ENCODE measurements around the gene ATL3. TPM values are rescaled to one million over a fixed set of nuclear protein-coding genes. Genes with fewer than 3 reads are reported as not detected.

ATL3 gene
- total and polyA plus RNA-seq, 2 of the 13 experiments (the other 11 are each of a cell fraction or from before 2014, with no cell fraction given), result not detected

DNA sequence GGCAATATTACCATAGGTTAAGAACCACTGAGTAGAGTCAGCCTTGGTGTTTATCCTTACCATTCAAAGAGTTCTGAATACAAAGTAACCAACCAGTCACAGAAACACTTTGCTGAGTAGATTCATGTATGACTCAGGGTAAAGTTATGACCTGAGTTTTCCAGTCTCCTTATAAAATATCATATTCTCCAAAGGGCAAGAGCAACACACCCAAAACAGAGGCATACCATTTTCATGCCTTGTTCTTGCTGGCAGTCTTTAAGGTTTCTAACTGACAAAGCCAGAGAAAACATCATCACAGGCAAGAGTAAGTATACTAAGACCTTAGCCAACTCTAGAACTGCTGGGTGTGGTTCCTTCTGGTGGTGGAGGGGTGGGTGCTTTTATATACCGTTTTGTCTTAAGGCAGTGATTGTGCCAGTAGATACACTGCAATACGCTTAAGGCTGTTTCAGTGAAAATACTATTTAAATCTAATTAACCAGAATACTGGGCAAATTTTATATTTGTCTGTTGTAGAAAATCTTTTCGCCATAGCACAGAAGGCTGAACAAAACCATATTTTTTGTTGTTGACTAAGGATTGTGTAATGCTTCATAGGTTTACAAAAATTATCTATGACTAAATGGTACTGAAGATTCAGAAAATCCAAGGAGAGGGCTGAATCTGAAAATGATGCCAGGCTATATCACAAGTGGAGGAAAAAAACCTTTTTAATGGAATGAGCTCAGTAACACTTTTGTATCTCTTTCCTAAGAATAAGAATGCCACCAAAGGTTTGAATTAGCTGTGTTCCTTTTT lies 3.0 kb downstream of the ATL3 start:
- peaks cover 12% of the 10 kb centered on the region for H3K4me1 ChIP-seq (ENCODE audit: insufficient read depth, low read length)
- no TSS peak for BruUV-seq (replicated peaks)
- TF ChIP-seq ZNF337 (CRISPR knock-in tag; IDR thresholded peaks at IDR 0.05; ENCODE audit: borderline replicate concordance, low read depth) (no peak), ZNF564 (CRISPR knock-in tag; IDR thresholded peaks at IDR 0.05) (no peak), ZNF501 (CRISPR knock-in tag; IDR thresholded peaks at IDR 0.05) (no peak), CBFB (CRISPR knock-in tag; IDR thresholded peaks at IDR 0.05) (no peak), PCBP2 (optimal IDR thresholded peaks at IDR 0.05; ENCODE audit: low read depth, low read length, poor library complexity, severe bottlenecking) (no peak), NFE2 (CRISPR knock-in tag; IDR thresholded peaks at IDR 0.05) (no peak), NFE2L2 (IDR thresholded peaks at IDR 0.05; ENCODE audit: low read length) (no peak), ZNF792 (CRISPR knock-in tag; IDR thresholded peaks at IDR 0.05) (no peak), POGZ (CRISPR knock-in tag; IDR thresholded peaks at IDR 0.05) (no peak), SSRP1 (CRISPR knock-in tag; IDR thresholded peaks at IDR 0.05) (no peak)
- TF ChIP-seq, protein P1, sequence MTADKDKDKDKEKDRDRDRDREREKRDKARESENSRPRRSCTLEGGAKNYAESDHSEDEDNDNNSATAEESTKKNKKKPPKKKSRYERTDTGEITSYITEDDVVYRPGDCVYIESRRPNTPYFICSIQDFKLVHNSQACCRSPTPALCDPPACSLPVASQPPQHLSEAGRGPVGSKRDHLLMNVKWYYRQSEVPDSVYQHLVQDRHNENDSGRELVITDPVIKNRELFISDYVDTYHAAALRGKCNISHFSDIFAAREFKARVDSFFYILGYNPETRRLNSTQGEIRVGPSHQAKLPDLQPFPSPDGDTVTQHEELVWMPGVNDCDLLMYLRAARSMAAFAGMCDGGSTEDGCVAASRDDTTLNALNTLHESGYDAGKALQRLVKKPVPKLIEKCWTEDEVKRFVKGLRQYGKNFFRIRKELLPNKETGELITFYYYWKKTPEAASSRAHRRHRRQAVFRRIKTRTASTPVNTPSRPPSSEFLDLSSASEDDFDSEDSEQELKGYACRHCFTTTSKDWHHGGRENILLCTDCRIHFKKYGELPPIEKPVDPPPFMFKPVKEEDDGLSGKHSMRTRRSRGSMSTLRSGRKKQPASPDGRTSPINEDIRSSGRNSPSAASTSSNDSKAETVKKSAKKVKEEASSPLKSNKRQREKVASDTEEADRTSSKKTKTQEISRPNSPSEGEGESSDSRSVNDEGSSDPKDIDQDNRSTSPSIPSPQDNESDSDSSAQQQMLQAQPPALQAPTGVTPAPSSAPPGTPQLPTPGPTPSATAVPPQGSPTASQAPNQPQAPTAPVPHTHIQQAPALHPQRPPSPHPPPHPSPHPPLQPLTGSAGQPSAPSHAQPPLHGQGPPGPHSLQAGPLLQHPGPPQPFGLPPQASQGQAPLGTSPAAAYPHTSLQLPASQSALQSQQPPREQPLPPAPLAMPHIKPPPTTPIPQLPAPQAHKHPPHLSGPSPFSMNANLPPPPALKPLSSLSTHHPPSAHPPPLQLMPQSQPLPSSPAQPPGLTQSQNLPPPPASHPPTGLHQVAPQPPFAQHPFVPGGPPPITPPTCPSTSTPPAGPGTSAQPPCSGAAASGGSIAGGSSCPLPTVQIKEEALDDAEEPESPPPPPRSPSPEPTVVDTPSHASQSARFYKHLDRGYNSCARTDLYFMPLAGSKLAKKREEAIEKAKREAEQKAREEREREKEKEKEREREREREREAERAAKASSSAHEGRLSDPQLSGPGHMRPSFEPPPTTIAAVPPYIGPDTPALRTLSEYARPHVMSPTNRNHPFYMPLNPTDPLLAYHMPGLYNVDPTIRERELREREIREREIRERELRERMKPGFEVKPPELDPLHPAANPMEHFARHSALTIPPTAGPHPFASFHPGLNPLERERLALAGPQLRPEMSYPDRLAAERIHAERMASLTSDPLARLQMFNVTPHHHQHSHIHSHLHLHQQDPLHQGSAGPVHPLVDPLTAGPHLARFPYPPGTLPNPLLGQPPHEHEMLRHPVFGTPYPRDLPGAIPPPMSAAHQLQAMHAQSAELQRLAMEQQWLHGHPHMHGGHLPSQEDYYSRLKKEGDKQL (CRISPR knock-in tag; IDR thresholded peaks at IDR 0.05; ENCODE audit: low read depth), result no peak
- TF ChIP-seq, protein P2, sequence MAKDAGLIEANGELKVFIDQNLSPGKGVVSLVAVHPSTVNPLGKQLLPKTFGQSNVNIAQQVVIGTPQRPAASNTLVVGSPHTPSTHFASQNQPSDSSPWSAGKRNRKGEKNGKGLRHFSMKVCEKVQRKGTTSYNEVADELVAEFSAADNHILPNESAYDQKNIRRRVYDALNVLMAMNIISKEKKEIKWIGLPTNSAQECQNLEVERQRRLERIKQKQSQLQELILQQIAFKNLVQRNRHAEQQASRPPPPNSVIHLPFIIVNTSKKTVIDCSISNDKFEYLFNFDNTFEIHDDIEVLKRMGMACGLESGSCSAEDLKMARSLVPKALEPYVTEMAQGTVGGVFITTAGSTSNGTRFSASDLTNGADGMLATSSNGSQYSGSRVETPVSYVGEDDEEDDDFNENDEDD (CRISPR knock-in tag; IDR thresholded peaks at IDR 0.05; ENCODE audit: borderline replicate concordance), result no peak
- TF ChIP-seq, protein P3, sequence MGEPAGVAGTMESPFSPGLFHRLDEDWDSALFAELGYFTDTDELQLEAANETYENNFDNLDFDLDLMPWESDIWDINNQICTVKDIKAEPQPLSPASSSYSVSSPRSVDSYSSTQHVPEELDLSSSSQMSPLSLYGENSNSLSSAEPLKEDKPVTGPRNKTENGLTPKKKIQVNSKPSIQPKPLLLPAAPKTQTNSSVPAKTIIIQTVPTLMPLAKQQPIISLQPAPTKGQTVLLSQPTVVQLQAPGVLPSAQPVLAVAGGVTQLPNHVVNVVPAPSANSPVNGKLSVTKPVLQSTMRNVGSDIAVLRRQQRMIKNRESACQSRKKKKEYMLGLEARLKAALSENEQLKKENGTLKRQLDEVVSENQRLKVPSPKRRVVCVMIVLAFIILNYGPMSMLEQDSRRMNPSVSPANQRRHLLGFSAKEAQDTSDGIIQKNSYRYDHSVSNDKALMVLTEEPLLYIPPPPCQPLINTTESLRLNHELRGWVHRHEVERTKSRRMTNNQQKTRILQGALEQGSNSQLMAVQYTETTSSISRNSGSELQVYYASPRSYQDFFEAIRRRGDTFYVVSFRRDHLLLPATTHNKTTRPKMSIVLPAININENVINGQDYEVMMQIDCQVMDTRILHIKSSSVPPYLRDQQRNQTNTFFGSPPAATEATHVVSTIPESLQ (CRISPR knock-in tag; conservative IDR thresholded peaks at IDR 0.05), result no peak
- TF ChIP-seq, protein P4, sequence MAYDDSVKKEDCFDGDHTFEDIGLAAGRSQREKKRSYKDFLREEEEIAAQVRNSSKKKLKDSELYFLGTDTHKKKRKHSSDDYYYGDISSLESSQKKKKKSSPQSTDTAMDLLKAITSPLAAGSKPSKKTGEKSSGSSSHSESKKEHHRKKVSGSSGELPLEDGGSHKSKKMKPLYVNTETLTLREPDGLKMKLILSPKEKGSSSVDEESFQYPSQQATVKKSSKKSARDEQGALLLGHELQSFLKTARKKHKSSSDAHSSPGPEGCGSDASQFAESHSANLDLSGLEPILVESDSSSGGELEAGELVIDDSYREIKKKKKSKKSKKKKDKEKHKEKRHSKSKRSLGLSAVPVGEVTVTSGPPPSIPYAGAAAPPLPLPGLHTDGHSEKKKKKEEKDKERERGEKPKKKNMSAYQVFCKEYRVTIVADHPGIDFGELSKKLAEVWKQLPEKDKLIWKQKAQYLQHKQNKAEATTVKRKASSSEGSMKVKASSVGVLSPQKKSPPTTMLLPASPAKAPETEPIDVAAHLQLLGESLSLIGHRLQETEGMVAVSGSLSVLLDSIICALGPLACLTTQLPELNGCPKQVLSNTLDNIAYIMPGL (CRISPR knock-in tag; IDR thresholded peaks at IDR 0.05; ENCODE audit: borderline replicate concordance in 1 of 2, low read depth in 1 of 2), result no peak

More for the DNA sequence above, 3.0 kb downstream of the ATL3 start:
- no peak overlapping the region for H3K4me3 ChIP-seq (replicated peaks in 1 of 3; ENCODE audit: insufficient read depth in 1 of 3, low read depth in 2 of 3, low read length in 3 of 3)
- no peaks in the 10 kb centered on the region for H3K79me2 ChIP-seq (ENCODE audit: insufficient read depth, low read length)
- ATAC-seq, result no peak
- no peak overlapping the region for H3K9ac ChIP-seq (ENCODE audit: insufficient read depth, low read depth, low read length)
- no peaks in the 10 kb centered on the region for H4K20me1 ChIP-seq (ENCODE audit: insufficient read depth, low read length)
- CTCF ChIA-PET (ENCODE audit: low intra/inter-chr PET ratio, low total read pairs), result no interaction called here
- no peak overlapping the region for H2AFZ ChIP-seq (ENCODE audit: low read length)
- intact Hi-C loops (cut with micrococcal nuclease; ENCODE audit: unreplicated experiment), result no loop called here
- no peak overlapping the region for H3K4me2 ChIP-seq (ENCODE audit: low read depth, low read length)
- no peak for DNase-seq (ENCODE audit: low spot score)
- H3K9me3 ChIP-seq (ENCODE audit: low read length), result no peaks in the 10 kb centered on the region
- in situ Hi-C loops (cut with HindIII; ENCODE audit: extremely low pct_ligation_motif_present, low pct_unique_long_range_greater_than_20kb), result no loop called here
- no peaks in the 10 kb centered on the region for H3K27me3 ChIP-seq (ENCODE audit: control insufficient read depth in 1 of 2, insufficient read depth in 2 of 2, low read length in 2 of 2)
- POLR2A ChIA-PET, result no interaction called here
- no peak overlapping the region for H3K27ac ChIP-seq (ENCODE audit: extremely low read length, insufficient read depth, low read length)
- no peaks in the 10 kb centered on the region for H3K36me3 ChIP-seq (replicated peaks in 1 of 2; ENCODE audit: control insufficient read depth in 1 of 2, insufficient read depth in 2 of 2, low read length in 2 of 2)
- FAIRE-seq, result no peak
- 49% methylated on average over 3 of the region's 3 CpGs for WGBS (ENCODE audit: low lambda C conversion rate)

Data from HepG2 (cell line).